Measurements from ENCODE around the gene STIL. TPM values are rescaled to one million over a fixed set of nuclear protein-coding genes. Genes with fewer than 3 reads are reported as not detected.
"Not testable (repeated sequence)": the region's sequence is repeated elsewhere in the genome, so short reads cannot be mapped to it uniquely, and the experiment has no call there.

The STIL gene
- total RNA-seq, 4 donors from 2014 or later = under 0.01 to 13.0 (median 1.9) TPM

DNA sequence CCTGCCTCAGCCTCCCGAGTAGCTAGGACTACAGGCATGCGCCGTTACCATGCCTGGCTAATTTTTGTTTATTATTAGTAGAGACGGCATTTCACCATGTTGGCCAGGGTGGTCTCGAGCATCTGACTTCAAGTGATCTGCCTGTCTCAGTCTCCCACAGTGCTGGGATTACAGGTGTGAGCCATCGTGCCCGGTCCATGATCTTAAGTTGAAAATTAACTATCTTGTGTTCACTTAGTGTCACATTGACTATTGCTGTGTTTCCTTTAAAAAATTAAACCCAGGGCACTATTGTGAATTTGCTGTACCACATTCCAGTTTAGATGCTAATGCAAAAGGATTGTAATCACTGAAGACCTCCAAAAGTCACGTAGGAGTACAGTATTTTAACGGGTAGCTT is 33.8 kb upstream of the STIL start:
- no peak overlapping the region for H3K27ac ChIP-seq
- H3K36me3 ChIP-seq = no peaks in the 10 kb centered on the region
- no peak for TF ChIP-seq POLR2A (IDR thresholded peaks at IDR 0.05)
- TF ChIP-seq, protein P1, sequence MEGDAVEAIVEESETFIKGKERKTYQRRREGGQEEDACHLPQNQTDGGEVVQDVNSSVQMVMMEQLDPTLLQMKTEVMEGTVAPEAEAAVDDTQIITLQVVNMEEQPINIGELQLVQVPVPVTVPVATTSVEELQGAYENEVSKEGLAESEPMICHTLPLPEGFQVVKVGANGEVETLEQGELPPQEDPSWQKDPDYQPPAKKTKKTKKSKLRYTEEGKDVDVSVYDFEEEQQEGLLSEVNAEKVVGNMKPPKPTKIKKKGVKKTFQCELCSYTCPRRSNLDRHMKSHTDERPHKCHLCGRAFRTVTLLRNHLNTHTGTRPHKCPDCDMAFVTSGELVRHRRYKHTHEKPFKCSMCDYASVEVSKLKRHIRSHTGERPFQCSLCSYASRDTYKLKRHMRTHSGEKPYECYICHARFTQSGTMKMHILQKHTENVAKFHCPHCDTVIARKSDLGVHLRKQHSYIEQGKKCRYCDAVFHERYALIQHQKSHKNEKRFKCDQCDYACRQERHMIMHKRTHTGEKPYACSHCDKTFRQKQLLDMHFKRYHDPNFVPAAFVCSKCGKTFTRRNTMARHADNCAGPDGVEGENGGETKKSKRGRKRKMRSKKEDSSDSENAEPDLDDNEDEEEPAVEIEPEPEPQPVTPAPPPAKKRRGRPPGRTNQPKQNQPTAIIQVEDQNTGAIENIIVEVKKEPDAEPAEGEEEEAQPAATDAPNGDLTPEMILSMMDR (IDR thresholded peaks at IDR 0.05) = no peak
- H3K27me3 ChIP-seq = no peaks in the 10 kb centered on the region
- no peaks in the 10 kb centered on the region for H3K9me3 ChIP-seq
- no peaks in the 10 kb centered on the region for H3K4me1 ChIP-seq
- intact Hi-C loops (cut with DNase I; ENCODE audit: low total_unique reads) = no loop called here
- no peak overlapping the region for H3K4me3 ChIP-seq
- no peak for DNase-seq

DNA sequence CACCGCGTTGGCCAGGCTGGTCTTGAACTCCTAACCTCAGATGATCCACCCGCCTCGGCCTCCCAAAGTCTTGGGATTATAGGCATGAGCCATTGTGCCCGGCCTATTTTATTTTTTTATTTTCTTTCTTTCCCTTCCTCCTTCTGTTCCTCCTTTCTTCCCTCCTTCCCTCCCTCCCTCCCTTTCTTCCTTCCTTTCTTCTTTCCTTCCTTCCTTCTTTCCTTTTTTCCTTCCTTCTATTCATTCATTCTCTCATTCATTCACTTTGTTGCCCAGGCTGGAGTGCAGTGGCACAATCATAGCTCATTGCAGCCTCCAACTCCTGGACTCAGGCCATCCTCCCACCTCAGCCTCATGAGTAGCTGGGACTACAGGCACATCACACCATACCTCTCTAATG is 33.0 kb upstream of the STIL start:
- H3K4me3 ChIP-seq; intact Hi-C loops (cut with DNase I; ENCODE audit: low total_unique reads); H3K4me1 ChIP-seq; H3K9me3 ChIP-seq; H3K36me3 ChIP-seq; DNase-seq; H3K27ac ChIP-seq; H3K27me3 ChIP-seq: not testable (repeated sequence)

DNA sequence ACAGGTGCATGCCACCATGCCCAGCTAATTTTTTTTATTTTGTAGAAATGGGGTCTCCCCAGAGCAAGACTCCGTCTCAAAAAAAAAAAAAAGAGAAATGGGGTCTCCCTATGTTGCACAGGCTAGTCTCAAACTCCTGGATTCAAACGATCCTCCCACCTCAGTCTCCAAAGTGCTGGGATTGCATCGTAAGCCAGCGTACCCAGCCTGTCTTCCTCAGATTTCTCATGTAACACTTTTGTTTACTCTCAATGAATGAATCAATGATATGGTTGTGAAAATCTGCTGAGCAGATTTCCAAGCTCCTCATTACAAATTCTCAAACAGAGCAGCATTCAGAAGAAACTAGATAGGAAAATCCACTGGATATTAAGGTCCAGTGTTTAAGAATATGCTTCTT is 26.3 kb upstream of the STIL start:
- no peak overlapping the region for H3K4me3 ChIP-seq
- H3K27me3 ChIP-seq = no peaks in the 10 kb centered on the region
- TF ChIP-seq, protein P1 (IDR thresholded peaks at IDR 0.05) = no peak
- TF ChIP-seq POLR2A (IDR thresholded peaks at IDR 0.05) = no peak
- H3K4me1 ChIP-seq = peaks cover 0 to under 1% of the 10 kb centered on the region in 2 donors
- intact Hi-C loops (cut with DNase I; ENCODE audit: low total_unique reads) = no loop called here
- H3K36me3 ChIP-seq = no peaks in the 10 kb centered on the region
- DNase-seq = no peak
- no peak overlapping the region for H3K27ac ChIP-seq
- H3K9me3 ChIP-seq = no peaks in the 10 kb centered on the region

DNA sequence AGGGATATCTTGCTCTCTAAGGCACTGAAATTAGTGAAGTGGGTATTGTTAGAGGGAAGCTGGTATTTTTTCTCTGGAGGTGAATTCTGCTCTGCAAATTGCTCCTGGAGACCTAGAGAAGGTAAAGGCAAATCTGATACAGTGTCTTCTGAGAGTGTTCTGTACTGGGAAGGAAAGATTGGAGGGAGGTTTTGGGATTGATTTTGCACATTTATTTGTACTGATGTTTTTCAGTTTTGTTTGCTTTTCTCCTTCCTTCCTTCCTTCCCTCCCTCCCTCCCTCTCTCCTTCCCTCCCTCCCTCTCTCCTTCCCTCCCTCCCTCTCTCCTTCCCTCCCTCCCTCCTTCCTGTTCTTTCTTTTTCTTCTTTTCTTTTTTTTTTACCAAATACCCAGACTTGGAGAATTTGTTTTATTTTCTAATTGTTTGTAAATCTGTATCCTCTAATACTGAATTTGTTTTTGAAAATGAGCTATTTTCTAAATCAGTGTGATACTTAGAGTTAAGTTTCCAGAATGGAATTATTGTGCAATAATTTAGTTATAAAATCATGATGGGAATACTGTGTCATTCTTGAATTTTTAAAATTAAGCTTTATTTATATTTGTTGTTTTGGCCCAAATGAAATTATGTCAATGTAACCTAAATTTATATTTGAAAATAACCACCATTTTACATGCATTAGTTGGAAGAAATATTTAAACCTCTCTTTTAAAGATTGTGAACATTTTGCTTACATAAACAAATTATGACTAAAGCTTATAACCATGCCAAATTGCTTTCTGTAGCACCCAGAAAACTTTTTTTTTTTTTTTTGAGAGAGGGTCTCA is 24.5 kb upstream of the STIL start:
- H3K4me1 ChIP-seq = peaks cover 0 to 3% of the 10 kb centered on the region in 2 donors
- H3K27ac ChIP-seq = no peak overlapping the region
- intact Hi-C loops (cut with DNase I; ENCODE audit: low total_unique reads) = no loop called here
- TF ChIP-seq, protein P1 (IDR thresholded peaks at IDR 0.05) = no peak
- no peak for TF ChIP-seq POLR2A (IDR thresholded peaks at IDR 0.05)
- no peaks in the 10 kb centered on the region for H3K9me3 ChIP-seq
- no peaks in the 10 kb centered on the region for H3K36me3 ChIP-seq
- no peak overlapping the region for H3K4me3 ChIP-seq
- H3K27me3 ChIP-seq = no peaks in the 10 kb centered on the region
- DNase-seq = no peak

DNA sequence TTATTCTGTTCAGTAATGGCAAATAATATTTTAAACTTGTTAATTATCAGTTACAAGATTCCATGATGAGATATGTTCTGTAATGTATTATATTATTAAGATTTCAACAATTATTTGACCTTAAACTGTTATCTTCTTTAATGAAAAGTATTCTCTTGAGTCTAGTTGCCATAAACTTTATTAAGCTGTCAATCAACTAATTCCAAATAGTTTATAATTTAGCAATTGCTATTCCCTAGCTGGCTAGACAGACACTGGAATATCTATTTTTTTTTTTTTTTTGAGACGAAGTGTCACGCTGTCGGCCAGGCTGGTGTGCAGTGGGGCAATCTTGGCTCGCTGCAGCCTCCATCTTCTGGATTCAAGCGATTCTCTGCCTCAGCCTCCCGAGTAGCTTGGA is 23.4 kb upstream of the STIL start:
- no peak for DNase-seq
- Histone ChIP-seq H3K4me3 (no peak overlapping the region), H3K27me3 (no peaks in the 10 kb centered on the region), H3K4me1 (peaks cover 6% of the 10 kb centered on the region in 2 donors), H3K9me3 (no peaks in the 10 kb centered on the region), H3K36me3 (no peaks in the 10 kb centered on the region), H3K27ac (no peak overlapping the region)
- TF ChIP-seq, protein P1 (IDR thresholded peaks at IDR 0.05) = no peak
- TF ChIP-seq POLR2A (IDR thresholded peaks at IDR 0.05) = no peak
- intact Hi-C loops (cut with DNase I; ENCODE audit: low total_unique reads) = no loop called here
